CD8-positive, alpha-beta memory T cell (primary cell): ENCODE measurements around the gene MLLT3. TPM values are rescaled to one million over a fixed set of nuclear protein-coding genes. Genes with fewer than 3 reads are reported as not detected.
"Not testable (repeated sequence)": the region's sequence is repeated elsewhere in the genome, so short reads cannot be mapped to it uniquely, and the experiment has no call there.

Experiments
- CTCF ChIA-PET: fragments of 350-600 bp; sonication (Branson Sonifier 250); formaldehyde crosslinking; loops from one replicate; lab custom pipeline; 2021; ENCODE audit warnings: antibody characterized with exemption; lab: Charles Lee
- POLR2A ChIA-PET: fragments of 350-600 bp; sonication (Branson Sonifier 250); formaldehyde crosslinking; loops from one replicate; lab custom pipeline; 2021; ENCODE audit warnings: antibody characterized with exemption; lab: Charles Lee
- DNase-seq, 5 donors: peaks; one replicate each; pipeline versions ENCODE4 v3.0.0 to v3.0.0-alpha.2; 2020 to 2022; ENCODE audit warnings: mixed read lengths in 1 of 5
- H3K27ac ChIP-seq: one replicate; pipeline ENCODE4 v1.7.0; 2013; ENCODE audit warnings: low read depth, mild to moderate bottlenecking, low read length, moderate library complexity
- H3K27me3 ChIP-seq: 2 replicates; pipeline ENCODE4 v1.7.0; 2013; ENCODE audit warnings: low read length, mild to moderate bottlenecking; ENCODE audit not compliant: insufficient read depth, poor library complexity, severe bottlenecking
- H3K36me3 ChIP-seq: 2 replicates; pipeline ENCODE4 v1.7.0; 2013; ENCODE audit warnings: mild to moderate bottlenecking, low read length, moderate library complexity; ENCODE audit not compliant: insufficient read depth
- H3K4me1 ChIP-seq: 2 replicates; pipeline ENCODE4 v1.7.0; 2013; ENCODE audit warnings: mild to moderate bottlenecking, low read length, moderate library complexity; ENCODE audit not compliant: insufficient read depth
- H3K4me3 ChIP-seq: 2 replicates; pipeline ENCODE4 v1.7.0; 2013; ENCODE audit warnings: mild to moderate bottlenecking, low read length
- H3K9me3 ChIP-seq: 2 replicates; pipeline ENCODE4 v1.7.0; 2013; ENCODE audit warnings: mild to moderate bottlenecking, low read length
- H3K27ac Mint-ChIP-seq, 8 donors: one replicate each; pipeline ENCODE4 v1.8.0; 2020 to 2021; ENCODE audit warnings: mixed read lengths in 8 of 8, mild to moderate bottlenecking in 6 of 8, inconsistent platforms in 3 of 8, moderate library complexity in 3 of 8
- H3K27me3 Mint-ChIP-seq, 2 donors: one replicate each; pipeline ENCODE4 v1.8.0; 2020 to 2021; ENCODE audit warnings: mixed read lengths in 2 of 2, mild to moderate bottlenecking in 1 of 2, moderate library complexity in 1 of 2
- H3K36me3 Mint-ChIP-seq, 3 donors: one replicate each; pipeline ENCODE4 v1.8.0; 2020 to 2021; ENCODE audit warnings: mixed read lengths in 3 of 3, inconsistent platforms in 1 of 3, mild to moderate bottlenecking in 1 of 3
- H3K4me1 Mint-ChIP-seq, 3 donors: one replicate each; pipeline ENCODE4 v1.8.0; 2020 to 2021; ENCODE audit warnings: mixed read lengths in 3 of 3, inconsistent platforms in 1 of 3, mild to moderate bottlenecking in 1 of 3
- H3K4me3 Mint-ChIP-seq, 7 donors: one replicate each; pipeline ENCODE4 v1.8.0; 2020 to 2021; ENCODE audit warnings: mixed read lengths in 7 of 7, mild to moderate bottlenecking in 6 of 7, moderate library complexity in 4 of 7, inconsistent platforms in 2 of 7
- H3K9me3 Mint-ChIP-seq, 5 donors: one replicate each; pipeline ENCODE4 v1.8.0; 2020 to 2022; ENCODE audit warnings: mixed read lengths in 5 of 5, mild to moderate bottlenecking in 3 of 5, moderate library complexity in 2 of 5, inconsistent platforms in 1 of 5
- polyA plus RNA-seq: library from polyadenylated mRNA; unstranded; fragments of 300-500 nt; fragmentation: Illumina TruSeq; gene quantifications from one replicate; pipeline ENCODE4 v1.2.3, GENCODE V29; 2021
- total RNA-seq, 2 experiments: library from RNA; stranded (reverse); gene quantifications; one replicate each; pipeline ENCODE4 v1.2.3, GENCODE V29; 2021

The MLLT3 gene
- total and polyA plus RNA-seq, 3 experiments from 2014 or later, result 24.6 to 37.0 (median 36.8) TPM

- H3K27me3 ChIP-seq, result no peaks in the 10 kb centered on the region
- DNase-seq, result no peak
- H3K4me1 ChIP-seq, result peaks cover 17% of the 10 kb centered on the region
- no peak overlapping the region for H3K4me3 ChIP-seq
- peaks cover 7 to 9% (median 7%) of the 10 kb centered on the region in 3 donors for H3K36me3 Mint-ChIP-seq
- no peaks in the 10 kb centered on the region for H3K9me3 ChIP-seq
- no peak overlapping the region for H3K27ac Mint-ChIP-seq
- no peak overlapping the region for H3K27ac ChIP-seq
- CTCF ChIA-PET, result no interaction called here
- H3K36me3 ChIP-seq, result no peaks in the 10 kb centered on the region
- POLR2A ChIA-PET, result no interaction called here
- no peaks in the 10 kb centered on the region for H3K9me3 Mint-ChIP-seq
- H3K27me3 Mint-ChIP-seq, result no peaks in the 10 kb centered on the region
- peaks cover 34 to 57% (median 55%) of the 10 kb centered on the region in 3 donors for H3K4me1 Mint-ChIP-seq
- H3K4me3 Mint-ChIP-seq, result no peak overlapping the region
Measured at GRCh38 chr9:20593537-20593936, 28.8 kb downstream of the MLLT3 start.

- no peak for DNase-seq
- Histone ChIP-seq H3K27me3 (no peaks in the 10 kb centered on the region), H3K27ac (no peak overlapping the region), H3K9me3 (no peaks in the 10 kb centered on the region), H3K4me3 (no peak overlapping the region), H3K36me3 (no peaks in the 10 kb centered on the region), H3K4me1 (peaks cover 12% of the 10 kb centered on the region)
- Mint-ChIP-seq H3K4me3 (no peak overlapping the region), H3K4me1 (peaks cover 30 to 52% (median 51%) of the 10 kb centered on the region in 3 donors), H3K27me3 (no peaks in the 10 kb centered on the region), H3K27ac (no peak overlapping the region), H3K36me3 (peaks cover 4 to 8% (median 7%) of the 10 kb centered on the region in 3 donors), H3K9me3 (no peaks in the 10 kb centered on the region)
- CTCF ChIA-PET, result no interaction called here
- POLR2A ChIA-PET, result no interaction called here
Measured at GRCh38 chr9:20593105-20593504, 29.2 kb downstream of the MLLT3 start.

GRCh38 chr9:20592673-20593072 is 29.6 kb downstream of the MLLT3 start:
- Histone ChIP-seq H3K9me3 (no peaks in the 10 kb centered on the region), H3K27me3 (no peaks in the 10 kb centered on the region), H3K4me3 (no peak overlapping the region), H3K27ac (no peak overlapping the region), H3K36me3 (no peaks in the 10 kb centered on the region), H3K4me1 (peaks cover 8% of the 10 kb centered on the region)
- CTCF ChIA-PET, result no interaction called here
- Mint-ChIP-seq H3K4me1 (peaks cover 26 to 48% (median 46%) of the 10 kb centered on the region in 3 donors), H3K27ac (no peak overlapping the region), H3K4me3 (no peak overlapping the region), H3K27me3 (no peaks in the 10 kb centered on the region), H3K9me3 (no peaks in the 10 kb centered on the region), H3K36me3 (peaks cover 3 to 8% (median 7%) of the 10 kb centered on the region in 3 donors)
- DNase-seq, result no peak
- POLR2A ChIA-PET, result no interaction called here

GRCh38 chr9:20591223-20591622 is 31.1 kb downstream of the MLLT3 start:
- Mint-ChIP-seq H3K4me3 (no peak overlapping the region), H3K27ac (peak overlapping the region in 1 of 8 donors; percentile 43), H3K36me3 (peaks cover 3 to 13% (median 9%) of the 10 kb centered on the region in 3 donors), H3K9me3 (peaks cover 0 to 3% (median 0%) of the 10 kb centered on the region in 5 donors), H3K27me3 (no peaks in the 10 kb centered on the region), H3K4me1 (peaks cover 22 to 44% (median 42%) of the 10 kb centered on the region in 3 donors)
- no peaks in the 10 kb centered on the region for H3K27me3 ChIP-seq
- H3K27ac ChIP-seq, result no peak overlapping the region
- ChIA-PET CTCF (no interaction called here), POLR2A (no interaction called here)
- H3K36me3 ChIP-seq, result no peaks in the 10 kb centered on the region
- peaks cover 8% of the 10 kb centered on the region for H3K4me1 ChIP-seq
- DNase-seq, result no peak
- no peak overlapping the region for H3K4me3 ChIP-seq
- H3K9me3 ChIP-seq, result no peaks in the 10 kb centered on the region

GRCh38 chr9:20584968-20585643 is 37.2 kb downstream of the MLLT3 start:
- POLR2A ChIA-PET, result no interaction called here
- H3K36me3 Mint-ChIP-seq, result peaks cover 7 to 33% (median 17%) of the 10 kb centered on the region in 3 donors
- peak overlapping the region in 1 of 8 donors; percentile 80 for H3K27ac Mint-ChIP-seq

GRCh38 chr9:20583088-20583487 is 39.2 kb downstream of the MLLT3 start:
- H3K27me3 ChIP-seq, H3K27ac ChIP-seq, CTCF ChIA-PET, H3K4me3 ChIP-seq, H3K27me3 Mint-ChIP-seq, DNase-seq, H3K9me3 Mint-ChIP-seq, H3K9me3 ChIP-seq, POLR2A ChIA-PET, H3K36me3 ChIP-seq: not testable (repeated sequence)
- peak overlapping the region in 3 of 8 donors; percentile 2 to 57 (median 43) for H3K27ac Mint-ChIP-seq
- peaks cover 13% of the 10 kb centered on the region for H3K4me1 ChIP-seq
- H3K36me3 Mint-ChIP-seq, result peaks cover 10 to 34% (median 18%) of the 10 kb centered on the region in 3 donors
- peak overlapping the region in 2 of 7 donors; percentile 2 to 20 for H3K4me3 Mint-ChIP-seq
- peaks cover 61 to 79% (median 69%) of the 10 kb centered on the region in 3 donors for H3K4me1 Mint-ChIP-seq

More at GRCh38 chr9:20584968-20585643, 37.2 kb downstream of the MLLT3 start:
- no peak for DNase-seq
- no peaks in the 10 kb centered on the region for H3K27me3 Mint-ChIP-seq
- H3K4me3 Mint-ChIP-seq, result peak overlapping the region in 1 of 7 donors; percentile 8
- Histone ChIP-seq H3K36me3 (no peaks in the 10 kb centered on the region), H3K9me3 (no peaks in the 10 kb centered on the region), H3K4me3 (no peak overlapping the region), H3K27me3 (no peaks in the 10 kb centered on the region), H3K4me1 (peaks cover 6% of the 10 kb centered on the region), H3K27ac (no peak overlapping the region)
- peaks cover 51 to 66% (median 57%) of the 10 kb centered on the region in 3 donors for H3K4me1 Mint-ChIP-seq
- CTCF ChIA-PET, result no interaction called here
- H3K9me3 Mint-ChIP-seq, result peaks cover 0 to 3% (median 0%) of the 10 kb centered on the region in 5 donors

GRCh38 chr9:20582150-20582549 is 40.1 kb downstream of the MLLT3 start:
- Histone ChIP-seq H3K36me3 (no peaks in the 10 kb centered on the region), H3K27ac (no peak overlapping the region), H3K9me3 (no peaks in the 10 kb centered on the region), H3K4me3 (no peak overlapping the region), H3K4me1 (peaks cover 13% of the 10 kb centered on the region), H3K27me3 (no peaks in the 10 kb centered on the region)
- Mint-ChIP-seq H3K27me3 (no peaks in the 10 kb centered on the region), H3K4me1 (peaks cover 67 to 89% (median 76%) of the 10 kb centered on the region in 3 donors), H3K27ac (peak overlapping the region in 4 of 8 donors; percentile 2 to 43 (median 8)), H3K36me3 (peaks cover 13 to 41% (median 24%) of the 10 kb centered on the region in 3 donors), H3K9me3 (peaks cover 0 to 3% (median 0%) of the 10 kb centered on the region in 5 donors), H3K4me3 (peak overlapping the region in 2 of 7 donors; percentile 1 to 2)
- CTCF ChIA-PET, result no interaction called here
- DNase-seq, result no peak
- POLR2A ChIA-PET, result no interaction called here

- H3K36me3 Mint-ChIP-seq, result peaks cover 18 to 41% (median 27%) of the 10 kb centered on the region in 3 donors
Measured at GRCh38 chr9:20580673-20581072, 41.6 kb downstream of the MLLT3 start.

More at GRCh38 chr9:20580673-20581072, 41.6 kb downstream of the MLLT3 start:
- no peak overlapping the region for H3K4me3 Mint-ChIP-seq
- H3K27me3 Mint-ChIP-seq, result no peaks in the 10 kb centered on the region
- CTCF ChIA-PET, result no interaction called here
- Histone ChIP-seq H3K27me3 (no peaks in the 10 kb centered on the region), H3K36me3 (no peaks in the 10 kb centered on the region), H3K27ac (no peak overlapping the region), H3K9me3 (no peaks in the 10 kb centered on the region), H3K4me1 (peaks cover 13% of the 10 kb centered on the region), H3K4me3 (no peak overlapping the region)
- H3K4me1 Mint-ChIP-seq, result peaks cover 66 to 88% (median 81%) of the 10 kb centered on the region in 3 donors
- POLR2A ChIA-PET, result interaction anchor here (0.6 kb wide), 1 partner anchor 119 kb away, joined by 6 read pairs; no protein-coding TSS in a partner anchor
- H3K27ac Mint-ChIP-seq, result no peak overlapping the region
- DNase-seq, result no peak
- peaks cover 0 to 4% (median 0%) of the 10 kb centered on the region in 5 donors for H3K9me3 Mint-ChIP-seq
